HepG2 (cell line): Measurements from ENCODE around the gene DPAGT1. TPM values are rescaled to one million over a fixed set of nuclear protein-coding genes. Genes with fewer than 3 reads are reported as not detected.

Experiments used
- CCDC6 ChIP-seq: sonication (generic); formaldehyde crosslinking; IDR thresholded peaks from 2 replicates; pipeline ENCODE4 v1.8.1; 2022; ENCODE audit warnings: mild to moderate bottlenecking, missing genetic modification reagents, moderate library complexity
- FOXO1 ChIP-seq: sonication (generic); formaldehyde crosslinking; IDR thresholded peaks from 2 replicates; pipeline ENCODE4 v1.4.0; 2020; ENCODE audit warnings: missing genetic modification reagents
- HNRNPL ChIP-seq: fragments of 200-400 bp; formaldehyde crosslinking; IDR thresholded peaks from 2 replicates; pipeline ENCODE4 v1.6.1; 2017; ENCODE audit warnings: mild to moderate bottlenecking, low read depth, low read length
- JUNB ChIP-seq: sonication (generic); formaldehyde crosslinking; IDR thresholded peaks from 2 replicates; pipeline ENCODE4 v1.8.0; 2022; ENCODE audit warnings: missing genetic modification reagents, mild to moderate bottlenecking, borderline replicate concordance
- SALL1 ChIP-seq: sonication (generic); formaldehyde crosslinking; IDR thresholded peaks from 2 replicates; pipeline ENCODE4 v1.8.0; 2022; ENCODE audit warnings: mild to moderate bottlenecking, missing genetic modification reagents
- SCMH1 ChIP-seq: sonication (generic); formaldehyde crosslinking; IDR thresholded peaks from 2 replicates; pipeline ENCODE4 v1.9.0; 2021; ENCODE audit warnings: missing genetic modification reagents, mild to moderate bottlenecking, borderline replicate concordance
- TSC22D2 ChIP-seq: sonication (generic); formaldehyde crosslinking; IDR thresholded peaks from 2 replicates; pipeline ENCODE4 v1.5.1; 2020; ENCODE audit warnings: missing genetic modification reagents, mild to moderate bottlenecking, borderline replicate concordance
- ZBTB7B ChIP-seq: sonication (generic); formaldehyde crosslinking; IDR thresholded peaks from 2 replicates; pipeline ENCODE4 v1.4.0; 2020; ENCODE audit warnings: missing genetic modification reagents
- ZKSCAN8 ChIP-seq: IDR thresholded peaks from 2 replicates; pipeline ENCODE4 v1.6.1; 2016; ENCODE audit warnings: borderline replicate concordance, missing genetic modification reagents, missing compliant biosample characterization
- ZNF224 ChIP-seq: sonication (generic); formaldehyde crosslinking; IDR thresholded peaks from 2 replicates; pipeline ENCODE4 v1.5.0; 2020; ENCODE audit warnings: mild to moderate bottlenecking, missing genetic modification reagents
- ZNF552 ChIP-seq: sonication (generic); formaldehyde crosslinking; IDR thresholded peaks from 2 replicates; pipeline ENCODE4 v1.9.0; 2022; ENCODE audit warnings: missing genetic modification reagents, mild to moderate bottlenecking, borderline replicate concordance
- ZNF557 ChIP-seq: sonication (generic); formaldehyde crosslinking; IDR thresholded peaks from 2 replicates; pipeline ENCODE4 v1.4.0; 2020; ENCODE audit warnings: missing genetic modification reagents
- polyA plus RNA-seq, 8 experiments: library from polyadenylated mRNA; depleted of rRNA in 3 of 8; stranded (reverse) in 7 of 8; unstranded in 1 of 8; fragments of >200 nt; fragmentation: Illumina TruSeq in 4 of 8; extraction: Trizol in 4 of 8; gene quantifications; 2 replicates each; pipeline versions ENCODE4 v1.2.1 to v1.2.3, GENCODE V29; 2011 to 2016; ENCODE audit warnings: low read depth in 4 of 8, missing spikeins in 1 of 8, mixed read lengths in 1 of 8; ENCODE audit not compliant: insufficient read depth in 1 of 8
- total RNA-seq, 5 experiments: library from RNA; depleted of rRNA; stranded (reverse); fragments of >200 nt; fragmentation: Illumina TruSeq; extraction: Trizol; gene quantifications; 2 replicates each; pipeline ENCODE4 v1.2.3, GENCODE V29; 2016; ENCODE audit warnings: low read depth in 1 of 5
- TF ChIP-seq, protein P1 (sequence below): sonication (generic); formaldehyde crosslinking; IDR thresholded peaks from 2 replicates; pipeline ENCODE4 v1.4.0; 2020; ENCODE audit warnings: low read depth, mild to moderate bottlenecking, missing genetic modification reagents
- TF ChIP-seq, protein P2 (sequence below): sonication (generic); formaldehyde crosslinking; IDR thresholded peaks from 2 replicates; pipeline ENCODE4 v1.9.0; 2022; ENCODE audit warnings: low read depth, missing genetic modification reagents
- TF ChIP-seq, protein P3 (sequence below): sonication (generic); formaldehyde crosslinking; IDR thresholded peaks from 2 replicates; pipeline ENCODE4 v1.4.0; 2020; ENCODE audit warnings: missing genetic modification reagents
- TF ChIP-seq, protein P4 (sequence below): sonication (generic); formaldehyde crosslinking; IDR thresholded peaks from 2 replicates; pipeline ENCODE4 v1.4.0; 2020; ENCODE audit warnings: mild to moderate bottlenecking, missing genetic modification reagents
- TF ChIP-seq, protein P5 (sequence below): sonication (generic); formaldehyde crosslinking; IDR thresholded peaks from 2 replicates; pipeline ENCODE4 v1.8.0; 2022; ENCODE audit warnings: missing genetic modification reagents, low read depth, mild to moderate bottlenecking, borderline replicate concordance
- TF ChIP-seq, protein P6 (sequence below): sonication (generic); formaldehyde crosslinking; IDR thresholded peaks from 2 replicates; pipeline ENCODE4 v1.5.1; 2020; ENCODE audit warnings: mild to moderate bottlenecking, missing genetic modification reagents

The DPAGT1 gene
- total and polyA plus RNA-seq, 2 of the 13 experiments (the other 11 are each of a cell fraction or from before 2014, with no cell fraction given), result 37.6 to 70.7 TPM

DNA sequence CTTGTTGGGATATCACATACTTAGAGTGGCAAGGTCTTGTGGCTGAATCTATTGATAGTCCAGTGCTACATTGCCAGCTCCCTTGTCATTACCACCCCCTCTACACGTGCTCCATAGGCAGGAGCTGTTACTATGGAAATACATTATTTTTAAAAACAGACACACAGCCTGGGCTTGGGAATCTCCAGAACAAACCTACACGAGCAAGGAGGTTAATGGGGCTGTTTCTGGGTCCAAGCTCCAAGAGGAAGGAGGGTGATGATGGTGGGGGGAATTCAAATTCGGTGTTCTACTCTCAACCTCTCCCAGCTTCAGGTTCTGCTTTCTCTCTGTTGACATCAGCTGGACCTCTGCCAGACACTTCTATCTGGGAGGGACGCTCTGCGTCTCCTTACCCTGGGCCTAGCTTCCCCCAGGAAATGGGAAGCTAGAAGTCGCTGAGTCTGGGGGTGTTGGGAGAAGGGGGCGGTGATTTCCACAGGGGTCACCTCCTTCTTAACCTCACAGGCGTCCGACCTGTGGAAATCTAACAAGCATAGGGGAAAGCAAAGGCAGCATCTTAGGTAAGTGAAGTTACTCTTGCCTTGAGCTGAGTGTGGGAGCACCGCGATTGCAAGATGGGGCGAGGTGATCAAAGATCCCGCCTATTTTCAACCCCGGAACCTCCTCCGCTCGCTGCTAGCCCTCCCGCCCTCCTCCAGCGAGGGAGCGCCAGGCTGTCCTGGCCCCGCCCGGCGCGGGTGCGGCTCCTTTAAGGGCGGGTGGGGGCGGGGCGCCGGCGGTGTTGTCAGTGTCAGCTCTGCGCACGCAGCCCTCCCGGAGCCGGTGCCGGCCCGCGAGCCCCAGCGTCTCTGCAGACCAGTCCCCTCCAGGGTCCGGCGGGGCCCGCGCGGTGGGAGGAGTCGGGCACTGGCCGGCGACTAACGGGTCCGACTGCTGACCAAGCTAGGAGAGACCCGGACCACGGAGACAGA, 5.2 kb upstream of the DPAGT1 start, which contains the start of gene C2CD2L (continued):
- TF ChIP-seq SALL1 (CRISPR knock-in tag) (peak; percentile 51; the same call in 1 of the 2 replicates), TSC22D2 (no peak; the same call in 1 of the 2 replicates), ZNF552 (CRISPR knock-in tag) (no peak), ZNF557 (CRISPR knock-in tag) (no peak), CCDC6 (no peak), FOXO1 (CRISPR knock-in tag) (no peak), JUNB (CRISPR knock-in tag) (no peak), ZNF224 (CRISPR knock-in tag) (no peak), ZBTB7B (CRISPR knock-in tag) (peak; percentile 55), HNRNPL (no peak), ZKSCAN8 (CRISPR knock-in tag) (no peak), SCMH1 (CRISPR knock-in tag) (no peak)
- TF ChIP-seq, protein P1, sequence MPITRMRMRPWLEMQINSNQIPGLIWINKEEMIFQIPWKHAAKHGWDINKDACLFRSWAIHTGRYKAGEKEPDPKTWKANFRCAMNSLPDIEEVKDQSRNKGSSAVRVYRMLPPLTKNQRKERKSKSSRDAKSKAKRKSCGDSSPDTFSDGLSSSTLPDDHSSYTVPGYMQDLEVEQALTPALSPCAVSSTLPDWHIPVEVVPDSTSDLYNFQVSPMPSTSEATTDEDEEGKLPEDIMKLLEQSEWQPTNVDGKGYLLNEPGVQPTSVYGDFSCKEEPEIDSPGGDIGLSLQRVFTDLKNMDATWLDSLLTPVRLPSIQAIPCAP (CRISPR knock-in tag), result no peak
- TF ChIP-seq, protein P2, sequence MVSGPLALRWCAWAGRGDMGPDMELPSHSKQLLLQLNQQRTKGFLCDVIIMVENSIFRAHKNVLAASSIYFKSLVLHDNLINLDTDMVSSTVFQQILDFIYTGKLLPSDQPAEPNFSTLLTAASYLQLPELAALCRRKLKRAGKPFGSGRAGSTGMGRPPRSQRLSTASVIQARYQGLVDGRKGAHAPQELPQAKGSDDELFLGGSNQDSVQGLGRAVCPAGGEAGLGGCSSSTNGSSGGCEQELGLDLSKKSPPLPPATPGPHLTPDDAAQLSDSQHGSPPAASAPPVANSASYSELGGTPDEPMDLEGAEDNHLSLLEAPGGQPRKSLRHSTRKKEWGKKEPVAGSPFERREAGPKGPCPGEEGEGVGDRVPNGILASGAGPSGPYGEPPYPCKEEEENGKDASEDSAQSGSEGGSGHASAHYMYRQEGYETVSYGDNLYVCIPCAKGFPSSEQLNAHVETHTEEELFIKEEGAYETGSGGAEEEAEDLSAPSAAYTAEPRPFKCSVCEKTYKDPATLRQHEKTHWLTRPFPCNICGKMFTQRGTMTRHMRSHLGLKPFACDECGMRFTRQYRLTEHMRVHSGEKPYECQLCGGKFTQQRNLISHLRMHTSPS (CRISPR knock-in tag), result no peak
- TF ChIP-seq, protein P3, sequence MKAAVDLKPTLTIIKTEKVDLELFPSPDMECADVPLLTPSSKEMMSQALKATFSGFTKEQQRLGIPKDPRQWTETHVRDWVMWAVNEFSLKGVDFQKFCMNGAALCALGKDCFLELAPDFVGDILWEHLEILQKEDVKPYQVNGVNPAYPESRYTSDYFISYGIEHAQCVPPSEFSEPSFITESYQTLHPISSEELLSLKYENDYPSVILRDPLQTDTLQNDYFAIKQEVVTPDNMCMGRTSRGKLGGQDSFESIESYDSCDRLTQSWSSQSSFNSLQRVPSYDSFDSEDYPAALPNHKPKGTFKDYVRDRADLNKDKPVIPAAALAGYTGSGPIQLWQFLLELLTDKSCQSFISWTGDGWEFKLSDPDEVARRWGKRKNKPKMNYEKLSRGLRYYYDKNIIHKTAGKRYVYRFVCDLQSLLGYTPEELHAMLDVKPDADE, result no peak
- TF ChIP-seq, protein P4, sequence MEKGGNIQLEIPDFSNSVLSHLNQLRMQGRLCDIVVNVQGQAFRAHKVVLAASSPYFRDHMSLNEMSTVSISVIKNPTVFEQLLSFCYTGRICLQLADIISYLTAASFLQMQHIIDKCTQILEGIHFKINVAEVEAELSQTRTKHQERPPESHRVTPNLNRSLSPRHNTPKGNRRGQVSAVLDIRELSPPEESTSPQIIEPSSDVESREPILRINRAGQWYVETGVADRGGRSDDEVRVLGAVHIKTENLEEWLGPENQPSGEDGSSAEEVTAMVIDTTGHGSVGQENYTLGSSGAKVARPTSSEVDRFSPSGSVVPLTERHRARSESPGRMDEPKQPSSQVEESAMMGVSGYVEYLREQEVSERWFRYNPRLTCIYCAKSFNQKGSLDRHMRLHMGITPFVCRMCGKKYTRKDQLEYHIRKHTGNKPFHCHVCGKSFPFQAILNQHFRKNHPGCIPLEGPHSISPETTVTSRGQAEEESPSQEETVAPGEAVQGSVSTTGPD, result no peak
- TF ChIP-seq, protein P5, sequence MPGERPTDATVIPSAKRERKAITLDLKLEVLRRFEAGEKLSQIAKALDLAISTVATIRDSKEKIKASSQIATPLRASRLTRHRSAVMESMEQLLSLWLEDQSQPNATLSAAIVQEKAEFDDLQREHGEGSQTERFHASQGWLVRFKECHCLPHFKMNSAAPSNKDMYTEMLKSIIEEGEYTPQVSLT (CRISPR knock-in tag), result no peak
- TF ChIP-seq, protein P6, sequence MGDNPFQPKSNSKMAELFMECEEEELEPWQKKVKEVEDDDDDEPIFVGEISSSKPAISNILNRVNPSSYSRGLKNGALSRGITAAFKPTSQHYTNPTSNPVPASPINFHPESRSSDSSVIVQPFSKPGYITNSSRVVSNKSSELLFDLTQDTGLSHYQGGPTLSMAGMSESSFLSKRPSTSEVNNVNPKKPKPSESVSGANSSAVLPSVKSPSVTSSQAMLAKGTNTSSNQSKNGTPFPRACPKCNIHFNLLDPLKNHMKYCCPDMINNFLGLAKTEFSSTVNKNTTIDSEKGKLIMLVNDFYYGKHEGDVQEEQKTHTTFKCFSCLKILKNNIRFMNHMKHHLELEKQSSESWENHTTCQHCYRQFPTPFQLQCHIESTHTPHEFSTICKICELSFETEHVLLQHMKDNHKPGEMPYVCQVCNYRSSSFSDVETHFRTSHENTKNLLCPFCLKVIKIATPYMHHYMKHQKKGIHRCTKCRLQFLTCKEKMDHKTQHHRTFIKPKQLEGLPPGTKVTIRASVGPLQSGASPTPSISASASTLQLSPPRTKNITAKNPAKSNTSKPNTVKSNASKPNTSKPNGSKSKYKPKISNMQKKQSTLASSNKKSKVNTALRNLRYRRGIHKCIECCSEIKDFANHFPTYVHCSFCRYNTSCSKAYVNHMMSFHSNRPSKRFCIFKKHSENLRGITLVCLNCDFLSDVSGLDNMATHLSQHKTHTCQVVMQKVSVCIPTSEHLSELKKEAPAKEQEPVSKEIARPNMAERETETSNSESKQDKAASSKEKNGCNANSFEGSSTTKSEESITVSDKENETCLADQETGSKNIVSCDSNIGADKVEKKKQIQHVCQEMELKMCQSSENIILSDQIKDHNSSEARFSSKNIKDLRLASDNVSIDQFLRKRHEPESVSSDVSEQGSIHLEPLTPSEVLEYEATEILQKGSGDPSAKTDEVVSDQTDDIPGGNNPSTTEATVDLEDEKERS (CRISPR knock-in tag), result no peak
